A549 (cell line): Measurements from ENCODE around the gene ABCC2. TPM values are rescaled to one million over a fixed set of nuclear protein-coding genes. Genes with fewer than 3 reads are reported as not detected.
"Not testable (repeated sequence)": the region's sequence is repeated elsewhere in the genome, so short reads cannot be mapped to it uniquely, and the experiment has no call there.

Experiments used
- ATAC-seq, 2 experiments: fragments of 200-7000 bp in 1 of 2; fragments of >200 bp in 1 of 2; cut with Nextera tagmentation in 1 of 2; cut with Tn5 transposase in 1 of 2; 3 replicates each; pipeline versions ENCODE4 v1.8.0 to v1.9.1; 2018 to 2020; ENCODE audit warnings: mild to moderate bottlenecking in 1 of 2, moderate library complexity in 1 of 2
- CTCF ChIA-PET: fragments of 300-600 bp; sonication (Branson Sonifier 250); formaldehyde crosslinking; extraction: SDS; loops from one replicate; lab custom pipeline; 2021; ENCODE audit warnings: antibody characterized with exemption, inconsistent platforms; lab: Yijun Ruan, JAX
- POLR2A ChIA-PET: fragments of 350-600 bp; formaldehyde crosslinking; extraction: SDS; loops from one replicate; lab custom pipeline; 2021; ENCODE audit warnings: antibody characterized with exemption, inconsistent platforms; lab: Yijun Ruan, JAX
- DNase-seq, 2 experiments: peaks; one replicate each; pipeline versions ENCODE4 v3.0.0 to v3.0.0-alpha.2; 2011 to 2016; ENCODE audit warnings: low read depth in 1 of 2, low spot score in 1 of 2
- FAIRE-seq: peaks from 2 replicates; lab custom pipeline; 2011; peaks lifted over from hg19 to GRCh38; lab: Jason Lieb, UNC
- H3K27ac ChIP-seq, 2 experiments: fragments of >200 bp; sonication (Bioruptor Twin); formaldehyde crosslinking; 3 replicates each; pipeline ENCODE4 v1.5.1; 2016 to 2017
- H3K4me1 ChIP-seq: fragments of >200 bp; sonication (Bioruptor Twin); formaldehyde crosslinking; 3 replicates; pipeline ENCODE4 v1.6.1; 2016
- H3K4me2 ChIP-seq: fragments of >200 bp; sonication (Bioruptor Twin); formaldehyde crosslinking; 3 replicates; pipeline ENCODE4 v1.6.1; 2016
- H3K4me3 ChIP-seq: fragments of >200 bp; sonication (Bioruptor Twin); formaldehyde crosslinking; 3 replicates; pipeline ENCODE4 v1.5.1; 2016
- H3K9me3 ChIP-seq: fragments of >200 bp; sonication (Bioruptor Twin); formaldehyde crosslinking; 3 replicates; pipeline ENCODE4 v1.6.1; 2016
- CHD2 ChIP-seq: fragments of 150-350 bp; IDR thresholded peaks from 2 replicates; pipeline ENCODE4 v1.6.1; 2014; ENCODE audit warnings: low read length; ENCODE audit not compliant: partially characterized antibody
- CHD4 ChIP-seq: fragments of 200-600 bp; sonication (generic); IDR thresholded peaks from 2 replicates; pipeline ENCODE4 v1.6.1; 2016; ENCODE audit warnings: antibody characterized with exemption, mild to moderate bottlenecking, borderline replicate concordance
- EHMT2 ChIP-seq: fragments of 200-600 bp; sonication (generic); IDR thresholded peaks from 2 replicates; pipeline ENCODE4 v1.6.1; 2016; ENCODE audit warnings: antibody characterized with exemption, low read depth, mild to moderate bottlenecking, moderate library complexity
- FOSB ChIP-seq: fragments of 250-450 bp; sonication (Bioruptor Pico); IDR thresholded peaks from 2 replicates; pipeline ENCODE4 v1.5.0; 2020; ENCODE audit warnings: mild to moderate bottlenecking, moderate library complexity
- FOSL2 ChIP-seq, 2 experiments: fragments of 450-650 bp in 1 of 2; fragments of >200 bp in 1 of 2; sonication (Bioruptor Twin) in 1 of 2; formaldehyde crosslinking; IDR thresholded peaks; 2 replicates each; pipeline versions ENCODE4 v1.5.0 to v1.6.1; 2016 to 2020; ENCODE audit warnings: mild to moderate bottlenecking in 1 of 2, moderate library complexity in 1 of 2
- HEYL ChIP-seq: fragments of 250-450 bp; sonication (Bioruptor Pico); IDR thresholded peaks from 2 replicates; pipeline ENCODE4 v1.8.0; 2021; ENCODE audit warnings: mild to moderate bottlenecking, moderate library complexity
- HOXB5 ChIP-seq: fragments of 250-450 bp; sonication (Bioruptor Pico); IDR thresholded peaks from 2 replicates; pipeline ENCODE4 v1.5.0; 2020; ENCODE audit warnings: mild to moderate bottlenecking, moderate library complexity
- NFE2L2 ChIP-seq: fragments of 150-350 bp; conservative IDR thresholded peaks from 2 replicates; pipeline ENCODE4 v1.6.1; 2014; ENCODE audit warnings: low read length
- RARB ChIP-seq: fragments of 250-450 bp; sonication (Bioruptor Pico); IDR thresholded peaks from 2 replicates; pipeline ENCODE4 v1.8.0; 2021; ENCODE audit warnings: mild to moderate bottlenecking, moderate library complexity
- TP53 ChIP-seq: fragments of 250-450 bp; sonication (Bioruptor Pico); IDR thresholded peaks from 2 replicates; pipeline ENCODE4 v1.5.0; 2021; ENCODE audit warnings: mild to moderate bottlenecking, moderate library complexity
- WGBS: methylation state at CpG from one replicate; pipeline ENCODE4 v1.1.6; 2017; ENCODE audit errors: missing lambda C conversion rate; 5-methylcytosine and 5-hydroxymethylcytosine counted together
- polyA plus RNA-seq, 4 experiments: library from polyadenylated mRNA; depleted of rRNA in 3 of 4; stranded (reverse); fragments of >200 nt; fragmentation: RNase III in 1 of 4; extraction: RNeasy Plus Mini Kit Qiagen cat#74134 plus additional on column Dnase treatment in 1 of 4; gene quantifications; 2 replicates in 3 of 4; 3 replicates in 1 of 4; pipeline ENCODE4 v1.2.3, GENCODE V29; 2011 to 2017
- TF ChIP-seq, protein P1 (sequence below): fragments of 200-600 bp; sonication (generic); IDR thresholded peaks from 2 replicates; pipeline ENCODE4 v1.6.1; 2016; ENCODE audit warnings: antibody characterized with exemption, mild to moderate bottlenecking, moderate library complexity
- TF ChIP-seq, protein P2 (sequence below): IDR thresholded peaks from 2 replicates; pipeline ENCODE4 v1.6.1; 2012
- TF ChIP-seq, protein P3 (sequence below): fragments of 250-450 bp; sonication (Bioruptor Pico); IDR thresholded peaks from 2 replicates; pipeline ENCODE4 v1.5.0; 2021; ENCODE audit warnings: mild to moderate bottlenecking, moderate library complexity, borderline replicate concordance
- TF ChIP-seq, protein P4 (sequence below): fragments of >200 bp; sonication (Bioruptor Twin); formaldehyde crosslinking; IDR thresholded peaks from 3 replicates; pipeline ENCODE4 v1.5.1; 2016
- TF ChIP-seq, protein P5 (sequence below): fragments of >200 bp; sonication (Bioruptor Twin); formaldehyde crosslinking; IDR thresholded peaks from 2 replicates; pipeline ENCODE4 v1.6.1; 2016
- TF ChIP-seq, protein P6 (sequence below): IDR thresholded peaks from 2 replicates; pipeline ENCODE4 v1.6.1; 2012; ENCODE audit warnings: low read depth, borderline replicate concordance

Gene ABCC2
- polyA plus RNA-seq, 2 of the 4 experiments (the other 2 are of a cell fraction): 192 to 369 TPM

DNA sequence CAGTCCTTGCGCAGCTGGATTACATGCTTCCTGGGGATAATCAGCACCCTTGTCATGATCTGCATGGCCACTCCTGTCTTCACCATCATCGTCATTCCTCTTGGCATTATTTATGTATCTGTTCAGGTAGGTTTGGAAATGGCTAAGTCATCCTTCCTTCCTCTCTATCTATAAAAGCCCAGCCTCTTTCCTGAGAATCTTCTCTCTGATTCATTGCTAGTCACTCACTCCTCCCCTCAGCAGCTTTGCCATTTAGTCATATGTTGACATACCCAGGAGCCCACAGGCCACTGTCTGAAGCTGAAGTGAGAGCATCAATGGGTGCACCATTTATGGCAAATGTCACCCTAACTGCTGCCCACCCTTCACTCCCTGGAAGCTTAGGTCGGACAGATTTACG is 52.0 kb downstream of the ABCC2 start (continued):
- TF ChIP-seq NFE2L2: peak; percentile 54
- TF ChIP-seq, protein P1, sequence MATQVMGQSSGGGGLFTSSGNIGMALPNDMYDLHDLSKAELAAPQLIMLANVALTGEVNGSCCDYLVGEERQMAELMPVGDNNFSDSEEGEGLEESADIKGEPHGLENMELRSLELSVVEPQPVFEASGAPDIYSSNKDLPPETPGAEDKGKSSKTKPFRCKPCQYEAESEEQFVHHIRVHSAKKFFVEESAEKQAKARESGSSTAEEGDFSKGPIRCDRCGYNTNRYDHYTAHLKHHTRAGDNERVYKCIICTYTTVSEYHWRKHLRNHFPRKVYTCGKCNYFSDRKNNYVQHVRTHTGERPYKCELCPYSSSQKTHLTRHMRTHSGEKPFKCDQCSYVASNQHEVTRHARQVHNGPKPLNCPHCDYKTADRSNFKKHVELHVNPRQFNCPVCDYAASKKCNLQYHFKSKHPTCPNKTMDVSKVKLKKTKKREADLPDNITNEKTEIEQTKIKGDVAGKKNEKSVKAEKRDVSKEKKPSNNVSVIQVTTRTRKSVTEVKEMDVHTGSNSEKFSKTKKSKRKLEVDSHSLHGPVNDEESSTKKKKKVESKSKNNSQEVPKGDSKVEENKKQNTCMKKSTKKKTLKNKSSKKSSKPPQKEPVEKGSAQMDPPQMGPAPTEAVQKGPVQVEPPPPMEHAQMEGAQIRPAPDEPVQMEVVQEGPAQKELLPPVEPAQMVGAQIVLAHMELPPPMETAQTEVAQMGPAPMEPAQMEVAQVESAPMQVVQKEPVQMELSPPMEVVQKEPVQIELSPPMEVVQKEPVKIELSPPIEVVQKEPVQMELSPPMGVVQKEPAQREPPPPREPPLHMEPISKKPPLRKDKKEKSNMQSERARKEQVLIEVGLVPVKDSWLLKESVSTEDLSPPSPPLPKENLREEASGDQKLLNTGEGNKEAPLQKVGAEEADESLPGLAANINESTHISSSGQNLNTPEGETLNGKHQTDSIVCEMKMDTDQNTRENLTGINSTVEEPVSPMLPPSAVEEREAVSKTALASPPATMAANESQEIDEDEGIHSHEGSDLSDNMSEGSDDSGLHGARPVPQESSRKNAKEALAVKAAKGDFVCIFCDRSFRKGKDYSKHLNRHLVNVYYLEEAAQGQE: no peak
- TF ChIP-seq HEYL: no peak
- TF ChIP-seq FOSL2 (IDR thresholded peaks at IDR 0.05): peak; percentile 42; the same call in 1 of the 2 replicates
- peak; percentile 84 for TF ChIP-seq FOSL2 (CRISPR knock-in tag; IDR thresholded peaks at IDR 0.05)
- TF ChIP-seq RARB (CRISPR knock-in tag): no peak
- TF ChIP-seq HOXB5: peak; percentile 15; the same call in 1 of the 2 replicates
- TF ChIP-seq TP53: no peak
- TF ChIP-seq, protein P2, sequence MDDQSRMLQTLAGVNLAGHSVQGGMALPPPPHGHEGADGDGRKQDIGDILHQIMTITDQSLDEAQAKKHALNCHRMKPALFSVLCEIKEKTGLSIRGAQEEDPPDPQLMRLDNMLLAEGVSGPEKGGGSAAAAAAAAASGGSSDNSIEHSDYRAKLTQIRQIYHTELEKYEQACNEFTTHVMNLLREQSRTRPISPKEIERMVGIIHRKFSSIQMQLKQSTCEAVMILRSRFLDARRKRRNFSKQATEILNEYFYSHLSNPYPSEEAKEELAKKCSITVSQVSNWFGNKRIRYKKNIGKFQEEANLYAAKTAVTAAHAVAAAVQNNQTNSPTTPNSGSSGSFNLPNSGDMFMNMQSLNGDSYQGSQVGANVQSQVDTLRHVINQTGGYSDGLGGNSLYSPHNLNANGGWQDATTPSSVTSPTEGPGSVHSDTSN: no peak
- no peak for TF ChIP-seq EHMT2
- TF ChIP-seq, all 56 proteins: peak for 10

DNA sequence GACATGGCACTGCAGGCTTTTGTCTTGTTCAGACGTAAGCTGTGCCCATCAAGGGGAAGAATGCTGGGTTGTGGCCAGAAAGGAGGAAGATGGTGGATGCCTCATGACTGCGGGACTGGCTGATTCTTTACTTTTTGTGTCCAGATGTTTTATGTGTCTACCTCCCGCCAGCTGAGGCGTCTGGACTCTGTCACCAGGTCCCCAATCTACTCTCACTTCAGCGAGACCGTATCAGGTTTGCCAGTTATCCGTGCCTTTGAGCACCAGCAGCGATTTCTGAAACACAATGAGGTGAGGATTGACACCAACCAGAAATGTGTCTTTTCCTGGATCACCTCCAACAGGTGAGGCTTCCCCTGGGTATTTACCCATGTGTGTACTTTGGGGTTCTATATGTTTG is 53.5 kb downstream of the ABCC2 start:
- TF ChIP-seq, protein P3, sequence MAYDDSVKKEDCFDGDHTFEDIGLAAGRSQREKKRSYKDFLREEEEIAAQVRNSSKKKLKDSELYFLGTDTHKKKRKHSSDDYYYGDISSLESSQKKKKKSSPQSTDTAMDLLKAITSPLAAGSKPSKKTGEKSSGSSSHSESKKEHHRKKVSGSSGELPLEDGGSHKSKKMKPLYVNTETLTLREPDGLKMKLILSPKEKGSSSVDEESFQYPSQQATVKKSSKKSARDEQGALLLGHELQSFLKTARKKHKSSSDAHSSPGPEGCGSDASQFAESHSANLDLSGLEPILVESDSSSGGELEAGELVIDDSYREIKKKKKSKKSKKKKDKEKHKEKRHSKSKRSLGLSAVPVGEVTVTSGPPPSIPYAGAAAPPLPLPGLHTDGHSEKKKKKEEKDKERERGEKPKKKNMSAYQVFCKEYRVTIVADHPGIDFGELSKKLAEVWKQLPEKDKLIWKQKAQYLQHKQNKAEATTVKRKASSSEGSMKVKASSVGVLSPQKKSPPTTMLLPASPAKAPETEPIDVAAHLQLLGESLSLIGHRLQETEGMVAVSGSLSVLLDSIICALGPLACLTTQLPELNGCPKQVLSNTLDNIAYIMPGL (CRISPR knock-in tag): no peak
- TF ChIP-seq FOSB (CRISPR knock-in tag): no peak
- Histone ChIP-seq H3K4me2 (peak overlapping the region; percentile 15; the same call in 1 of the 3 replicates), H3K4me1 (peaks cover 59% of the 10 kb centered on the region), H3K4me3 (no peak overlapping the region), H3K27ac (peak overlapping the region in 1 of 2 experiments; percentile 78; a peak in 4 of 6 replicates), H3K9me3 (no peaks in the 10 kb centered on the region)
- ATAC-seq (no peak), FAIRE-seq (no peak), DNase-seq (no peak)
- WGBS: 94% methylated on average over 8 of the region's 8 CpGs
- ChIA-PET POLR2A (no interaction called here), CTCF (interaction anchor here (0.5 to 4.6 kb wide), 3 partner anchors 10 to 173 kb away, joined by 3 to 47 read pairs (median 3); partner anchors contain the start of gene DNMBP)

DNA sequence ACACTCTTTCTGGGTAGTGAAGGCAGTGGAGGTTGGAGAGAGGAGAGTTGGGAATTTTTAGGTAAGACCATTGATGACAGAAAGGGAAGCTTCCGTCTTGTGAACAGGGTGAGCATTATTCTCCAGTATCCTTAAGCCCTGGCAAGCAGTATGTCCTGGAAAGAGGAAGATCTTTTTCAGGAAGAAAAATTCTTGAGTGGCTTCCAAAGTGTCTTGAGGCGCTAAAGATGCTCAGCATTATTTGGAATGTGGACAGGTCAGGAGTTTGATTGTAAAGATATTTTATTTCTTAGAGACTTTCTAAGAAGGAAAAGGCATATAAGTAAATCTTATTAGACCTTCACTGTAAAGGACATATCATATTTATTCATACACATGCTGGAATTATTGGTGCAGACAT is 54.3 kb downstream of the ABCC2 start:
- peaks cover 52% of the 10 kb centered on the region for H3K4me1 ChIP-seq
- H3K4me2 ChIP-seq: peak overlapping the region; percentile 15; the same call in 1 of the 3 replicates
- DNase-seq (no peak), FAIRE-seq (no peak), ATAC-seq (peak in 1 of 2 experiments; percentile 2; a peak in 1 of 6 replicates)
- H3K27ac ChIP-seq: peak overlapping the region in 1 of 2 experiments; percentile 78; a peak in 3 of 6 replicates
- no peaks in the 10 kb centered on the region for H3K9me3 ChIP-seq
- no peak overlapping the region for H3K4me3 ChIP-seq
- 79% methylated on average over 2 of the region's 2 CpGs for WGBS
- CTCF ChIA-PET: interaction anchor here (0.6 to 4.6 kb wide), 2 partner anchors 9 to 173 kb away, joined by 3 to 47 read pairs; partner anchors contain the start of gene DNMBP
- TF ChIP-seq, protein P4, sequence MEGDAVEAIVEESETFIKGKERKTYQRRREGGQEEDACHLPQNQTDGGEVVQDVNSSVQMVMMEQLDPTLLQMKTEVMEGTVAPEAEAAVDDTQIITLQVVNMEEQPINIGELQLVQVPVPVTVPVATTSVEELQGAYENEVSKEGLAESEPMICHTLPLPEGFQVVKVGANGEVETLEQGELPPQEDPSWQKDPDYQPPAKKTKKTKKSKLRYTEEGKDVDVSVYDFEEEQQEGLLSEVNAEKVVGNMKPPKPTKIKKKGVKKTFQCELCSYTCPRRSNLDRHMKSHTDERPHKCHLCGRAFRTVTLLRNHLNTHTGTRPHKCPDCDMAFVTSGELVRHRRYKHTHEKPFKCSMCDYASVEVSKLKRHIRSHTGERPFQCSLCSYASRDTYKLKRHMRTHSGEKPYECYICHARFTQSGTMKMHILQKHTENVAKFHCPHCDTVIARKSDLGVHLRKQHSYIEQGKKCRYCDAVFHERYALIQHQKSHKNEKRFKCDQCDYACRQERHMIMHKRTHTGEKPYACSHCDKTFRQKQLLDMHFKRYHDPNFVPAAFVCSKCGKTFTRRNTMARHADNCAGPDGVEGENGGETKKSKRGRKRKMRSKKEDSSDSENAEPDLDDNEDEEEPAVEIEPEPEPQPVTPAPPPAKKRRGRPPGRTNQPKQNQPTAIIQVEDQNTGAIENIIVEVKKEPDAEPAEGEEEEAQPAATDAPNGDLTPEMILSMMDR: no peak
- TF ChIP-seq, protein P5, sequence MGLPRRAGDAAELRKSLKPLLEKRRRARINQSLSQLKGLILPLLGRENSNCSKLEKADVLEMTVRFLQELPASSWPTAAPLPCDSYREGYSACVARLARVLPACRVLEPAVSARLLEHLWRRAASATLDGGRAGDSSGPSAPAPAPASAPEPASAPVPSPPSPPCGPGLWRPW: no peak
- TF ChIP-seq CHD4: no peak
- peak; percentile 31; the same call in 1 of the 2 replicates for TF ChIP-seq FOSB (CRISPR knock-in tag)
- no peak for TF ChIP-seq CHD2
- TF ChIP-seq, protein P6, sequence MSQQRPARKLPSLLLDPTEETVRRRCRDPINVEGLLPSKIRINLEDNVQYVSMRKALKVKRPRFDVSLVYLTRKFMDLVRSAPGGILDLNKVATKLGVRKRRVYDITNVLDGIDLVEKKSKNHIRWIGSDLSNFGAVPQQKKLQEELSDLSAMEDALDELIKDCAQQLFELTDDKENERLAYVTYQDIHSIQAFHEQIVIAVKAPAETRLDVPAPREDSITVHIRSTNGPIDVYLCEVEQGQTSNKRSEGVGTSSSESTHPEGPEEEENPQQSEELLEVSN: no peak
- POLR2A ChIA-PET: no interaction called here

DNA sequence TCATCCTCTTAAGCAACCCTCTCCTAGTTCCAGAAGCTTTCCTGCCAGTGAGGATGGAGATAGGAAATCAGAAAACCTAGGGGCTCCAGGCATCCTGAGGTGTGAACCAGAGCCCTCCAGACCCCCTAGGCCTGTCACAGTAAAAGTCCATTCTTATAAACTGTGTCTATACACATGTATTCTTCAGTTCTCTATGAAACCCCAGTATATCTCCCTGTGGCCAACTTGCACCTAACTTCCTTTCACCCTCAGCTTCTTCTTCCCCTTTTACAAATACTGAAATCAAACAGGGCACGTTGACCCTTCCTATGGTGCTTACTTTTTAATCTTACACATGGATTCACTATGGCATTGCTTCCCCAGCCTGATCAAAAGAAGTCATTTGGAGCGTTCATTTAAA is 58.4 kb downstream of the ABCC2 start:
- FAIRE-seq, H3K9me3 ChIP-seq, DNase-seq, H3K27ac ChIP-seq, POLR2A ChIA-PET, H3K4me2 ChIP-seq, H3K4me3 ChIP-seq: not testable (repeated sequence)
- ATAC-seq: peak in 1 of 2 experiments; percentile 8; a peak in 2 of 6 replicates
- H3K4me1 ChIP-seq: peaks cover 26% of the 10 kb centered on the region
- CTCF ChIA-PET: interaction anchor here (0.8 kb wide), 1 partner anchor 11 kb away, joined by 3 read pairs; no protein-coding TSS in a partner anchor
- 80% methylated on average over 2 of the region's 2 CpGs for WGBS
